ENCODE results near the gene RNF213.

GRCh38 chr17:80377798-80378197 is 117.1 kb downstream of the RNF213 start:
- TF ChIP-seq CTCF (IDR thresholded peaks at IDR 0.05; ENCODE audit: low read depth, low read length) (no peak), POLR2A (IDR thresholded peaks at IDR 0.05; ENCODE audit: extremely low read depth, insufficient read length) (no peak)

Data from NB4 (cell line).